Measurements from ENCODE around the gene EML6. TPM values are rescaled to one million over a fixed set of nuclear protein-coding genes. Genes with fewer than 3 reads are reported as not detected.

The EML6 gene
- total and polyA plus RNA-seq, 2 experiments from 2014 or later = 2.7 to 6.2 TPM

- no peak for TF ChIP-seq CTCF (conservative IDR thresholded peaks at IDR 0.05; ENCODE audit: low read depth in 2 of 2)
- no peak for TF ChIP-seq STAT1 (IDR thresholded peaks at IDR 0.05; ENCODE audit: unreplicated experiment)
- TF ChIP-seq ZNF331 (CRISPR knock-in tag; IDR thresholded peaks at IDR 0.05; ENCODE audit: low read depth) = no peak
- no peak for TF ChIP-seq EZH2 (IDR thresholded peaks at IDR 0.05; ENCODE audit: low read depth, unreplicated experiment)
- TF ChIP-seq CREB1 (CRISPR knock-in tag; IDR thresholded peaks at IDR 0.05; ENCODE audit: low read depth) = no peak
- no peak for TF ChIP-seq ZNF114 (CRISPR knock-in tag; IDR thresholded peaks at IDR 0.05)
- no peak for TF ChIP-seq EZH2phosphoT487 (IDR thresholded peaks at IDR 0.05; ENCODE audit: unreplicated experiment)
- TF ChIP-seq REST (IDR thresholded peaks at IDR 0.05; ENCODE audit: unreplicated experiment) = no peak
- no peak for TF ChIP-seq NANOG (IDR thresholded peaks at IDR 0.05; ENCODE audit: borderline replicate concordance)
Observed at GRCh38 chr2:54712516-54712915, 10.9 kb upstream of the EML6 start (continued).

- Histone ChIP-seq H3K4me1 (ENCODE audit: insufficient read depth) (no peaks in the 10 kb centered on the region), H3K79me2 (replicated peaks; ENCODE audit: insufficient read depth) (no peaks in the 10 kb centered on the region), H3K27ac (ENCODE audit: low read depth) (no peak overlapping the region), H3K4me2 (no peak overlapping the region), H3F3A (replicated peaks; ENCODE audit: low read depth) (no peaks in the 10 kb centered on the region), H3K36me3 (ENCODE audit: insufficient read depth) (no peaks in the 10 kb centered on the region), H4K20me1 (replicated peaks; ENCODE audit: insufficient read depth) (no peaks in the 10 kb centered on the region), H2AFZ (no peak overlapping the region), H3K4me3 (no peak overlapping the region), H3K9me2 (ENCODE audit: insufficient read depth) (no peaks in the 10 kb centered on the region), H3K27me3 (ENCODE audit: insufficient read depth) (0 out of 2 replicates have a peak, but pooled peaks cover 8% of the 10 kb centered on the region)
- DNase-seq (ENCODE audit: low spot score) = no peak
- ATAC-seq = no peak
- no peaks in the 10 kb centered on the region; the same call in 2 of the 3 replicates for H3K4me1 Mint-ChIP-seq
- no peaks in the 10 kb centered on the region for H3K27me3 Mint-ChIP-seq (ENCODE audit: insufficient read depth, low read depth, poor library complexity)
- H3K4me3 Mint-ChIP-seq = no peak overlapping the region
- H3K9me3 Mint-ChIP-seq = no peaks in the 10 kb centered on the region
- no peak overlapping the region for H3K27ac Mint-ChIP-seq
- H3K36me3 Mint-ChIP-seq (ENCODE audit: low read depth) = no peaks in the 10 kb centered on the region
- TF ChIP-seq POLR2AphosphoS5 (IDR thresholded peaks at IDR 0.05; ENCODE audit: low read depth) = no peak
- no peak for TF ChIP-seq EZH2phosphoT487 (IDR thresholded peaks at IDR 0.05; ENCODE audit: unreplicated experiment)
- no peak for TF ChIP-seq STAT1 (IDR thresholded peaks at IDR 0.05; ENCODE audit: unreplicated experiment)
- TF ChIP-seq NANOG (IDR thresholded peaks at IDR 0.05; ENCODE audit: borderline replicate concordance) = no peak
- no peak for TF ChIP-seq REST (IDR thresholded peaks at IDR 0.05; ENCODE audit: unreplicated experiment)
- TF ChIP-seq ZNF114 (CRISPR knock-in tag; IDR thresholded peaks at IDR 0.05) = no peak
Observed at GRCh38 chr2:54714996-54715395, 8.5 kb upstream of the EML6 start.

All from GM23338 (cell line).